ENCODE measurements around the gene SLA2.

The SLA2 gene

GRCh38 chr20:36607586-36608387 is 38.2 kb downstream of the SLA2 start:
- peak; percentile 63 for DNase-seq (ENCODE audit: low spot score)

GRCh38 chr20:36606158-36607066 is 39.6 kb downstream of the SLA2 start:
- peak; percentile 49 for DNase-seq (ENCODE audit: low spot score)

DNA sequence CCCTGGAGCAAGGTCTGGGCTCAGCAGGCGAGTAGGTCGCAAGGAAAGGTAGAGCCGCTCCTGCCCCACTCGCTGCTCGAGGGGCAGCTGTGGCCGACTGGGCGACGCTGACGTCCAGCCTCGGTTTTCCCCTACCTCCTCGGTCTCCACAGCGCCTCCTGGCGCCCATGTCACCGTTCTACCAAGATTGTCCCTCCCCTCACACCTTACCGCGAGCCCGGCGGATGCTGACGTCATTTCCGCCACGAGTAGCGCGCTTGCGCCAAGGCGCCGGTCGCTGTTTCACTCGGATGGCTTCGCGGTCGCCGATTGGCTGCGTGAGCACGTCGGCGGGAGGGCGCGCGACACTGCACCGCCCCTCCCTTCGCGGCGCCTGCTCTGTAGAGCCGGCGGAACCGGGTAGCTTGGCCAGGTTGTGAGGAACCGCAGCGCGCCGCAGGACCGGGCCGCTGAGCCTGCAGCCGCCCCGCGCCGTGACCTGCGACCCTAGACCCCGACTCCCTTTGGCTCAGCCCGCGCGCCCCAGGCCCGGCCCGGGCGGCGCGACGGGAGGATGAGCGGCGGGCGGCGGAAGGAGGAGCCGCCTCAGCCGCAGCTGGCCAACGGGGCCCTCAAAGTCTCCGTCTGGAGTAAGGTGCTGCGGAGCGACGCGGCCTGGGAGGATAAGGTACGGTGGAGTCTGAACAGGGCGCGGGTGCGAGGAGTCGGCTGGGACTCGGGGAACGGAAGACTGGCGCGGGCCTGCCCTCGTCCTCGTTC is 40.4 kb downstream of the SLA2 start, which contains the start of gene RAB5IF:
Gene RAB5IF, plus strand, starts transcription at position 381 of the 759 bp plus-strand sequence. Its CDS starts 173 bp downstream, at position 554.
- DNase-seq (ENCODE audit: low spot score), result peak; percentile 91

DNA sequence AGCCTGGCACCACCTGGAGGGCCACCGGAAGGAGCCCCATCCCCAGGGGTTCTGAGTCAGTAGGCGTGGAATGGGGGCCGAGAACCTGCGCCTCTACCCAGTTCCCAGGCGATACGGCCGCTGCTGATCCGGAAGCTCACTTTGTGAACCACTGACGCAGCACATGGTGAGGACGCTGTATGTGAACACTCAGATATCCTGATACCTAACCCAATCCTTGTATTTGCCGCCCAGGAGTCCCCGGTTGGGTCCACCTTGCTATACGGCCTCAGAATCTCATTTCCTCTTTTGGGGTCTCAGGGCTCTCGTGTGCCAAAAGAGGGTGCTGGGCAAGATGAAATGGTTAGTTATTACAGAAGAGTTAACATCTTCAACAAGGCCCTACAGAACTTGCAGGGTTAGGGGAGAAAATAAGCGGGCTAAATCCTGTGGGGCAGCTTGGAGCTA is 41.0 kb downstream of the SLA2 start:
- no peak for DNase-seq (ENCODE audit: low spot score)

DNA sequence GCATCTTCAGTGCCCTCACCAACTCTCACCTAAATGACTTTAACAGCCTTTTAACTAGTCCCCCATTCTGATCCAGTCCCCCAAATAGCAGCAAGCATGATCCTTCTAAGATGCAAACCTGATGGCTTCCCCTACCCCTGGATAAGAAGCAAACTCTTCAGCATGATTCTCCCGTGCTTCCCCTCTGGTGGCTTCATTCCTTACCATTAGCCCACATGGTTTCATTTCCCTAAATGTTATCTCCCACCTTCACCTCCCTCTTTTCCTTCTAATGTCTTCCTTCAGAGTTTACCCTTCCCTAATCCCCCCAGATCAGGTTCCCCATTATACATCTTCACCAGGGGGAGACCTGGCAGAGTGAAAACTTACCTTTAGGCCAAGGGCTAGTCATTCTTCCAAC is 44.5 kb downstream of the SLA2 start:
- DNase-seq (ENCODE audit: low spot score), result no peak

DNA sequence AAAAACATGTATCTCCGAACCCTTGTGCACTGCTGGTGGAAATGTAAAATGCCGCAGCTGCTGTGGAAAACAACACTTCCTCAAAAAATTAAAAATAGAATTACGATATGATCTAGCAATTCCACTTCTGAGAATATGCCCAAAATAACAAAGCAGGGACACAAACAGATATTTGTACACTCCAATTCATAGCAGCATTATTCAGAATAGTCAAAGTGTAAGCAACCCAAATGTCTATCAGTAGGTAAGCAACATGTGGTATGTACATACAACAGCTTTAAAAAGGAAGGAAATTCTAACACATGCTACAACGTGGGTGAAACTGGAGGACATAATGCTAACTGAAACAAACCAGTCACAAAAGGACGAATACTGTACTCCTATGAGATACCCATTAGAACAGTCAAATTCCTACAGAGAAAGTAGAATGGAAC is 46.1 kb downstream of the SLA2 start:
- no peak for DNase-seq (ENCODE audit: low spot score)

DNA sequence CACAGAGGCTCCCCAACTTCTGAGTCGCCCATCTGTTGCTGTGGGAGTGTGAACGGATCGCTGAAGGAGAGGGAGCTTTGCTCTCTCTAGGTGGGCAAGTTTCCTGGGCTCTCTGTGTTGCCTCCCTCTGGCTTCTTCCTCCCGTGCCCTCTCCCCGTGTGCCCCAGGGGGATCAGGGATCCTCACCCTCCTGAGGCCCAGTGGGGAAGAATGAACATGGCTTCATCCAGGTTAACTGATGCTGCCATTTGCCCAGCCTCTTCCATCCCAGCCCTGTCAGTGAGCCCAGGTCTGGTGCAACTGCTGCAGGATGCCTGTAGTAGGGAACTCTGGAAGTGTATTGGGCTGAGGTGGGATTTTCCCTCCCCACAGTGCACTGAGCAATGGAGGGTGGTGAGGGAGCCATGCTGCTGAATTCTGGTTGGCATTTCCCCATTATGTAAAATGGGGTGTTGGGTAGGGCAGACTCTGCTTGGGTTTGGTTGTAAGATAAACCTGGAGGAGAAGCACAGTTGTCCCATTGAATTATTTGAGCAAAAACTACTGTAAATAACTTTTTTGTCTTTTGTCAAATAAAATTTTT is 52.6 kb downstream of the SLA2 start:
- DNase-seq (ENCODE audit: low spot score), result no peak

DNA sequence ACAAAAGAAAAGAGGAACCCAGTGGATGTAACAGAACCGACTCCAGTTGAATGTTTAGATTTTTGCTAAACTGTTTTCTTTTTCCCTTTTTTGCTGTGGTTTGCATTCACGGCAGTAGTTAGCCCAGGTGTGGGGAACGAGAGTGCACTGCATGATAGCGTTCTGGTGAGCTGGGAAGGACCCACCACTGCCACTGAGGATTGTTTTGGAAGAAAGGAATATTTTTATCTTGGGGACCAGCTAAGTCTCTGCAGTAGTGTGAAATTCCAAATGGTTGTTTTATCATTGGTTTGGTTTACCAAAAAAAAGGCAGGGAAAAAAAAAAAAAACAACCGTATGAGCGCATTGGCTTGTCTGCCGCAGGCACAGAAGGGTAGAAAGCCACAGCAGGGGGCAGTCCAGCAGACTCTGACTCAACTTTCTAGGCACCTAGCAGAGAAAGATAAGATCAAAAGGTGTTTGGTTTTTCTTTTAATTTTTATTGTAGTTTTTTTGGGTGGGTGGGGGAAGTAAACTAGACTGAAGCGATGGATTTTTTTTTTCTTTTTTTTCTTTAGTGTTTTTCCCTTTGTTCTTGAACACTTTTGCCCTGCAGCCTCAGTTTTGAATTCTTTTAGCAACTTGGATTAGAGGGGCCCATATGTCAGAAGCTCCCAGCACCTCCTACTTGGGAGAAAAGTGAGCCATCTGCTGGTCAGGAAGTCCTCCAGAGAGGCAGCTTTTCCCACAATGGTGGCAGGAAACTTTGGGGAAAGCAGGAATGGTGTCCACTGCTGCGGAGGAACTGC is 53.9 kb downstream of the SLA2 start:
- DNase-seq (ENCODE audit: low spot score), result no peak

GRCh38 chr20:36591281-36591680 is 54.7 kb downstream of the SLA2 start:
- no peak for DNase-seq (ENCODE audit: low spot score)

GRCh38 chr20:36587388-36588070 is 58.5 kb downstream of the SLA2 start:
- no peak for DNase-seq (ENCODE audit: low spot score)

- DNase-seq (ENCODE audit: low spot score), result no peak
These were observed 60.4 kb downstream of the SLA2 start for GRCh38 chr20:36585410-36586125.

- no peak for DNase-seq (ENCODE audit: low spot score)
These were observed 61.9 kb downstream of the SLA2 start for GRCh38 chr20:36584018-36584481.

DNA sequence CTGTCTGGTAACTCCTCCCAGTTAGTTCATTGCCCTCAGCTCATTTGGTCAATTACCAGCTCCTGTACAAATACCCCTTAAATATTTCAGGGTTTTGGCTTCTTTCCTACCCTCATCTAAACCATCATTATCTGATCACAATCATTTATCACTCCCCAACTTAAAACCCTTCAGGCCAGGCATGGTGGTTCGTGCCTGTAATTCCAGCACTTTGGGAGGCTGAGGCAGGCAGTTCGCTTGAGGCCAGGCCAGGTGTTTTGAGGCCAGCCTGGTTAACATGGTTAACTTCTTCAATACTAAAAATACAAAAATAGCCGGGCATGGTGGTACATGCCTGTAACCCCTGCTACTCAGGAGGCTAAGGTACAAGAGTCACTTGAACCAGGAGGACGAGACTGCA is 63.2 kb downstream of the SLA2 start:
- no peak for DNase-seq (ENCODE audit: low spot score)

DNA sequence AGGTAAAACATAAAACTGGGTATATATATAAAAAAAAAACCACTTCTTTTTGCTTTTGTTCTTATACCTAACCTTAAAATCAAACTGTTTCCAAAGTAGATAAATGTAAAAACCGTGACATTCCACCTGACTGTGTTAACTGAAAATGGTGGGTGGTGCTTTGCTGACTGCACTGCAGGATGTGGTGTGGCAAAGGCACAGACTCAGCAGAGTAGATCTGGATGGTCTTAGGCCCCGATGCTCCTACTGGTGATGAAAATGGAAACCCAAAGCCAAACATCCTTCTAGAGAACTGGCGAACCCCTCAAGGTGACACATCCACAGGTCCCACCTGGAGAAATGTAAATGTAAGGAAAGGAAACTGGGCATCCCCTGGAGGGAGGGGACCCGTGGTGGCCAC is 63.7 kb downstream of the SLA2 start:
- DNase-seq (ENCODE audit: low spot score), result no peak

DNA sequence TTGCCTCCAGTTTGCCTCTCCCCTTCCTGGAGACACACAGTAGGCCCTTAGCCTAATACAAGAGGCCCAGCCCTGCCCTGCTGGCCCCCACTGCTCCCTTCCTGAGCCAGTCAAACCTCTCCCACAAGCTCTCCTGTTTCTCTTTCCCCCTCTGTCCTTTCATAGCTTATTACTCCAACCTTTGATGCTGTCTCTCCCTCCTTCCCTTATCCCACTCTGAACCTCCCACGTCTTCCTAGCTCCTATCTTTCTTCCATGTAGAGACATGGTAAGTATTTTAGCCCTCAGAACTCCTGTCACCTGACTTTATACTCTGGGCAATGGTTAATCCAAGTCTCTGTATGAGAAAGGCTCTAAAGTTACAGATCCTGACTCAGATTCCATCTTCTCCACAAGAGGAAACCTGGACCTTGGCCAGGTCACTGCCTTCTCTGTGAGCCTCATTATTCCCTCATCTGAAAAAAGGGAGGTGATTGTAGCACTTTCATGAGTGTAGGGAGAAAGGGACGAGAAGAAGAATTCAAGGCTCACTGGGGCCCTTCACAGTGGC is 65.9 kb downstream of the SLA2 start:
- no peak for DNase-seq (ENCODE audit: low spot score)

DNA sequence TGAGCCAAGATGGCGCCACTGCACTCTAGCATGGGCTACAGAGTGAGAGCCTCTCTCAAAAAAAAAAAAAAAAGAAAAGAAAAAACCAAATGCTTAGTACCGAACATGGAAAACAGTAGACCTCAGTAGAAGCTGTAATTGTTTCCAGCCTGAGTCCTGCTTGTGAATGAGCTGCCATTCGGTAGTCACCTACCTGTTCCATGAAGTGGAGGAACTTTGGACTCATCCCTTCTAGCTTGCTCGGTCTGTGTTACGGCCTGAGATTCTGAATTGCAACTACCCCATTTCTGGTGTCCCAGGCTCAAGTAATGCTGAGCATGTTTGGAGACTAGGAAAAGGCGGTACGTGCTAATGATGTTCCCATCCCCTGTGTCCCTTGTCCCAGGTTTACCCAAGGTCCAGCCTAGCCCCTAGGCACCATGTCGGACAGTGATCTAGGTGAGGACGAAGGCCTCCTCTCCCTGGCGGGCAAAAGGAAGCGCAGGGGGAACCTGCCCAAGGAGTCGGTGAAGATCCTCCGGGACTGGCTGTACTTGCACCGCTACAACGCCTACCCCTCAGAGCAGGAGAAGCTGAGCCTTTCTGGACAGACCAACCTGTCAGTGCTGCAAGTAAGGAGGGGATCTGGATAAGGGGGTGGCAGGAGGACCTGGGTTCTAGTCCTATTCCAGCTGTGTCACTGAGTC is 67.5 kb downstream of the SLA2 start:
- no peak for DNase-seq (ENCODE audit: low spot score)

DNA sequence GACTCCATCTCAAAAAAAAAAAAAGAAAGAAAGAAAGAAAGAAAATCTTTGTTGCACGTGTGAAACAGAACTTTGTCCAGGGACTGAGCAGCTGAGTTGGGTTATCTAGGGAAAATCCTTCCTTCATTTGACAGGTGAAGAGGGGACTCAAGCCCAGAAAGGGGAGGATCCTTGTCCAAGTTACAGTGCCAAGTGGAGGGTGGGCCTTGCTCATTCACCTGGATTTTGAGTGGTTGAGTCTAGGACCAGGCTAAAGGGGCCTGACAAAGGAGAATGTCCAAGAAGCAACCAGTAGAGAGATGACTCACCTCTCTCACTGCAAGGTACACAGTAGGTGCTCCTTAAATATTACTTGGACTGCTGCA is 69.9 kb downstream of the SLA2 start:
- no peak for DNase-seq (ENCODE audit: low spot score)

- peak; percentile 71 for DNase-seq (ENCODE audit: low spot score)
These were observed 71.4 kb downstream of the SLA2 start for GRCh38 chr20:36574366-36575135.
